Cardiac muscle cell (in vitro differentiated cells and primary cell): ENCODE measurements around the gene PES1. TPM values are rescaled to one million over a fixed set of nuclear protein-coding genes. Genes with fewer than 3 reads are reported as not detected.

ENCODE experiments used
- DNase-seq, 2 donors: peaks; one replicate each; pipeline versions ENCODE4 v3.0.0 to v3.0.0-alpha.2; 2010 to 2017; ENCODE audit warnings: low read depth in 1 of 2, low spot score in 1 of 2
- H3K27ac ChIP-seq: fragments of 200-600 bp; sonication (generic); 2 replicates; pipeline ENCODE4 v1.5.1; 2016
- H3K27me3 ChIP-seq: fragments of 200-600 bp; sonication (generic); 2 replicates; pipeline ENCODE4 v1.6.0; 2016; ENCODE audit warnings: control low read depth
- H3K36me3 ChIP-seq: fragments of 200-600 bp; sonication (generic); 2 replicates; pipeline ENCODE4 v1.5.1; 2016; ENCODE audit warnings: control low read depth
- H3K4me1 ChIP-seq: fragments of 200-600 bp; sonication (generic); 2 replicates; pipeline ENCODE4 v1.8.1; 2017; ENCODE audit warnings: low read depth, mild to moderate bottlenecking, mixed run types
- H3K4me3 ChIP-seq: fragments of 200-600 bp; sonication (generic); 2 replicates; pipeline ENCODE4 v1.5.1; 2016; ENCODE audit warnings: mild to moderate bottlenecking
- H3K9me3 ChIP-seq: fragments of 200-600 bp; sonication (generic); 2 replicates; pipeline ENCODE4 v1.5.1; 2017; ENCODE audit warnings: low read depth, mild to moderate bottlenecking, control low read depth
- polyA plus RNA-seq: library from polyadenylated mRNA; unstranded; fragments of >200 nt; fragmentation: Nextera tagmentation; extraction: Ambion mirVana; gene quantifications from 2 replicates; pipeline ENCODE4 v1.2.1, GENCODE V29; 2016
- total RNA-seq: library from RNA; depleted of rRNA; stranded (reverse); fragments of >200 nt; gene quantifications from 2 replicates; pipeline ENCODE4 v1.2.3, GENCODE V29; 2016
- TF ChIP-seq, protein P1 (sequence below): IDR thresholded peaks from 2 replicates; pipeline ENCODE4 v1.5.1; 2012; ENCODE audit warnings: low read depth, mild to moderate bottlenecking, low read length

PES1 gene
- total and polyA plus RNA-seq, 2 experiments from 2014 or later = 49.1 to 57.7 TPM

DNA sequence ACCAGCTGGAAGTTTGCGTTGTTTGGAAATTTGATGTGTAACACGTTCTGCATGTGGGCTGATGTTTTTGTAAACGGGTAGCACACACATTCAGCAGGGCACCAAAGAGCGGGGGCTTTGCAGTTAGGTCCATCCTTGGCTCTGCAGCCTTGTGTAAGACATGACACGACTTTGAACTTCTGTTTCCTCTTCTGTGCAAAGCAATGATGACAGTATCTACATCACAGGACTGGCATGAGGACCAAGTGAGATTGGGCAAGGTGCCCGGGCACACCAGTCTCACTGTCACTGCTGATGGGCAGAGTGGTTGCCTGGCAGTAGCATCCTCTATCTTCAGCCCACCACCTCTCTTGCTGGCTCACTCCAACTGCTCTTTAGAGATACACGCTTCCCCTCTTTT lies 18.6 kb upstream of the PES1 start:
- H3K4me3 ChIP-seq = no peak overlapping the region
- H3K4me1 ChIP-seq = peaks cover 16% of the 10 kb centered on the region
- no peaks in the 10 kb centered on the region for H3K36me3 ChIP-seq
- H3K9me3 ChIP-seq = no peaks in the 10 kb centered on the region
- TF ChIP-seq, protein P1, sequence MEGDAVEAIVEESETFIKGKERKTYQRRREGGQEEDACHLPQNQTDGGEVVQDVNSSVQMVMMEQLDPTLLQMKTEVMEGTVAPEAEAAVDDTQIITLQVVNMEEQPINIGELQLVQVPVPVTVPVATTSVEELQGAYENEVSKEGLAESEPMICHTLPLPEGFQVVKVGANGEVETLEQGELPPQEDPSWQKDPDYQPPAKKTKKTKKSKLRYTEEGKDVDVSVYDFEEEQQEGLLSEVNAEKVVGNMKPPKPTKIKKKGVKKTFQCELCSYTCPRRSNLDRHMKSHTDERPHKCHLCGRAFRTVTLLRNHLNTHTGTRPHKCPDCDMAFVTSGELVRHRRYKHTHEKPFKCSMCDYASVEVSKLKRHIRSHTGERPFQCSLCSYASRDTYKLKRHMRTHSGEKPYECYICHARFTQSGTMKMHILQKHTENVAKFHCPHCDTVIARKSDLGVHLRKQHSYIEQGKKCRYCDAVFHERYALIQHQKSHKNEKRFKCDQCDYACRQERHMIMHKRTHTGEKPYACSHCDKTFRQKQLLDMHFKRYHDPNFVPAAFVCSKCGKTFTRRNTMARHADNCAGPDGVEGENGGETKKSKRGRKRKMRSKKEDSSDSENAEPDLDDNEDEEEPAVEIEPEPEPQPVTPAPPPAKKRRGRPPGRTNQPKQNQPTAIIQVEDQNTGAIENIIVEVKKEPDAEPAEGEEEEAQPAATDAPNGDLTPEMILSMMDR = no peak
- H3K27ac ChIP-seq = no peak overlapping the region
- DNase-seq = no peak
- H3K27me3 ChIP-seq = no peaks in the 10 kb centered on the region

DNA sequence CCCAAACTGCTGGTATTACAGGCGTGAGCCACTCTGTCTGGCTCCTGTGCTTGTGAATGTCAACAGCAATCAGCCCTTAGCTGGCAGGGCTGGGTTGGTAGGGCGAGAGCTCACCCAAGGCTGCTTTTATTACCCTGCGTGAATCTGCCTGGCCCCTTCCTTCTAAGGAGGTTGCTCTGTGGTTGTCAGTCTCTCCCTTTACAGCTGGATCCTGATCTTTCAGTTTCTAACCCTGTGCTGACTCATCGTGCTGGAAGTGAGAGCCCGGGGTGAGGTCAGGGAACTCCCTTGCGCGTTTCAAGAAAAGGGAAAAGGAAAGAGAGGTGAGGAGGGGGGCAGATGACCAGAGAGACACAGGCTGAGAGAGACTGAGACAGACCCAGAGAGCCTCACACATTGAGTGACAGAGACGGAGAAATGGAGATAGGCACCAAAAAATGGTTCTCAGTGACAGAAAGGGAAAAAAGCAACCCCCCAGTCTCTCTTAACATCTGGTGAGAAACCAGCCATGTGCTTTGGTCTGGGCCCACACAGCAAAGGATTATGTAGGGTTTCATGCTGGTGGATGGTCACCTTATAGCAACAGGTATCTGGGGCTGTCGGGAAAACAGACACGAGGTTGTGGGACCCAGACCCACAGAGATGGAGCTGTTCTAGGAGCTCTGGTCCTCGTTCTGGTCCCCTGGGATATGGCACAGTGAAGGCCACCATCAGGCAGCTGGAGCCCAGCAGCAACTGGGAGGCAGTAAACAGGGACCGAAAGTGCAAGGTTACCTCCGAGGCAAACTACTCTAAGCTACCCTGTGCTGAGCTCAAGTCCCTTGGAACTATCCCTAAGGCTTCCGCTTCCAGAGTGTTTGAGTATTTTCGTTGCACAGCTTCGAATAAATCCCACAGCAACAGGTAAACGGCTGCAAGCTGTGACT lies 17.8 kb upstream of the PES1 start:
- H3K27ac ChIP-seq = no peak overlapping the region
- peak in 1 of 2 donors; percentile 78 for DNase-seq
- H3K36me3 ChIP-seq = no peaks in the 10 kb centered on the region
- H3K27me3 ChIP-seq = no peaks in the 10 kb centered on the region
- no peak overlapping the region for H3K4me3 ChIP-seq
- peaks cover 16% of the 10 kb centered on the region for H3K4me1 ChIP-seq
- no peaks in the 10 kb centered on the region for H3K9me3 ChIP-seq
- TF ChIP-seq, protein P1 = no peak

DNA sequence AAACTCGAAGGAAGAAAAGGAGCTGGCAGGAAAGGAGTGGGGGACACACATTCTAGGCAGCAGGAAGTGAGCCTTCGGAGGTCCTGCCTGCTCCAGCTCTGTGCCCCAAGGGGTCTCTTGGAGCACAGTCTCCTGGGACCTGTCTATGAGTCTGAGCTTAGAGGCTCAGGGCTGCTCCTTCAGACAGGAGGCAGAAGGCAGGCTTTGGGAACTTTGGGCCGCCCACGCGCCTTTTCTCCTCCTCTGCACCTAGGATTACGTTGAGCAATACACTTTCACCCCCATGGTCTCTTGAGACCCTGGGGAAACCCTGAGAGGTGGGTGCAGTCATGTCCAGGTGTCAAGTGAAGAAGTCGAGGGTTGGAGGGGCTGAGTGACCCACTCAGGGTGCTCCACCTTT lies 16.2 kb upstream of the PES1 start:
- H3K27me3 ChIP-seq = no peaks in the 10 kb centered on the region
- H3K4me1 ChIP-seq = peaks cover 16% of the 10 kb centered on the region
- H3K4me3 ChIP-seq = no peak overlapping the region
- H3K36me3 ChIP-seq = no peaks in the 10 kb centered on the region
- H3K27ac ChIP-seq = no peak overlapping the region
- DNase-seq = no peak
- TF ChIP-seq, protein P1 = no peak
- no peaks in the 10 kb centered on the region for H3K9me3 ChIP-seq

DNA sequence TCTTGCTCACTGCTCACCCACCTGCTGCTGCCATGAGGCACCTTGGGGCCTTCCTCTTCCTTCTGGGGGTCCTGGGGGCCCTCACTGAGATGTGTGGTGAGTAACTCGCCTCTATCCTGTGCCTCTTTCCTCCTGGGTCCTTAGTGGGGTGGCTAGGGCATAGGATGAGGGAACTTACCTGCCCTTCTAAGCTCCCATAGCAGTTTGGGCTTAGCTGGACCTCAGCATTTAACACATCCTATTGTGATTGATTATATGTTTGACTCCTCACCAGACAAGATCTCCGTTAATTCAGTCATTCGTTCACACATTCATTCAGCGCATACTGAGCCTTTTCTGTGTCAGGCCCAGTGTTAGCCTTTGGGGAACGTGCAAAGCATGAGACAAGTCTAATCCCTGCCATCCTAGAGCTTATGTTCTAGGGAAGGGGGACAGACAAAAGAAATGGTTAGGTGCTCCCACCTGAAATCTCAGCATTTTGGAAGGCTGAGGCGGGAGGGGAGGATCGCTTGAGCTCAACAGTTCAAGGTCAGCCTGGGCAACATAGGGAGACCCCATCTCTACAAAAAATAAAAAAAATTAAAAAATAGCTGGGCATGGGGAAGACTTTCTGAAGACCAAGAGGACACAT lies 15.7 kb upstream of the PES1 start:
- Histone ChIP-seq H3K36me3 (no peaks in the 10 kb centered on the region), H3K27ac (peak overlapping the region; percentile 38), H3K4me1 (peaks cover 16% of the 10 kb centered on the region), H3K4me3 (peak overlapping the region; percentile 36), H3K9me3 (no peaks in the 10 kb centered on the region), H3K27me3 (no peaks in the 10 kb centered on the region)
- no peak for DNase-seq
- TF ChIP-seq, protein P1 = no peak

DNA sequence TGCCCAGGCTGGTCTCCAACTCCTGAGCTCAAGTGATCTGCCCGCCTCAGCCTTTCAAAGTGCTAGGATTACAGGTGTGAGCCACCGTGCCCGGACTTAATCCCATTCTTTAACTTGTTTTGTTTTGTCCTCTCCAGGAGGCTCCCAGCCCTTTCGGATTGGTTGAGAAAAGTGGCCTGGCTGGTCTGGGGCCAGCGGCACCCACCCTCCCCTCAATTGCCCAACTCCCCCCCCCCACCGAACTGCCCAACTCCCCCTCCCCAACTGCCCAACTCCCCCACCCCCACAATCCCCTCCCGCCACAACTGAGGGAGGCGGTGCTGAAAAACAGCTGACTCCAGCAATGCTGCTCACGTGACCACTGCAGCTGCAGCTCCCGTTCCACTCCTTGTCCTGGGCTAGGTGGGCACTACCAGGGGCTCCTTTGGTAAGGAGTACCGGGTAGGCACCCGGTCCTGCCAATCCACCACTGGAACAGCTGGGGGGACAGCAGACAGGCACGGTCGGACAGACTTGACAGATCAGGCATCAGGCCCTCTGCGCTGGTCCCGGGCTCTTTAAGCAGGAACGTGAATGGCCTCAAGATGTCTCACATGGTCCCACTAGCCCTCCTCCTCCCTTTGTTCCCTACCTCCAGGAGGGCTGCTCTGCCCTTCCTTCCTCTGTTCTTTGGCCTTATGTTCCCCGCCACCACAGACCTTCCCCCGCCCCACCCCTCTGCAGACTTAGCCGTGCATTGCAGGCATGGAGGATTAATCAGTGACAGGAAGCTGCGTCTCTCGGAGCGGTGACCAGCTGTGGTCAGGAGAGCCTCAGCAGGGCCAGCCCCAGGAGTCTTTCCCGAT lies 15.0 kb upstream of the PES1 start, which contains the start of gene TCN2:
TSS of gene TCN2 (plus strand) at position 720 of the 845 bp plus-strand sequence. CDS start 158 bp downstream, outside the sequence.
- peaks cover 16% of the 10 kb centered on the region for H3K4me1 ChIP-seq
- no peaks in the 10 kb centered on the region for H3K27me3 ChIP-seq
- H3K36me3 ChIP-seq = no peaks in the 10 kb centered on the region
- peak; percentile 83 to 84 for DNase-seq
- H3K9me3 ChIP-seq = no peaks in the 10 kb centered on the region
- peak within 1 kb of the TSS; percentile 38 for H3K27ac ChIP-seq
- TF ChIP-seq, protein P1 = peak; percentile 1
- H3K4me3 ChIP-seq = peak within 1 kb of the TSS; percentile 36
